Stimulated activated CD8-positive, alpha-beta memory T cell treated with anti-CD3 and anti-CD28 coated beads, Interleukin-4, amount 100 ng/mL, for 1 hour (primary cell): ENCODE measurements around the gene MEIS2.

ENCODE experiments used
- DNase-seq, 2 donors: peaks; one replicate each; pipeline ENCODE4 v3.0.0-alpha.2; 2020; ENCODE audit warnings: low read depth in 2 of 2, low spot score in 1 of 2

MEIS2 gene

DNA sequence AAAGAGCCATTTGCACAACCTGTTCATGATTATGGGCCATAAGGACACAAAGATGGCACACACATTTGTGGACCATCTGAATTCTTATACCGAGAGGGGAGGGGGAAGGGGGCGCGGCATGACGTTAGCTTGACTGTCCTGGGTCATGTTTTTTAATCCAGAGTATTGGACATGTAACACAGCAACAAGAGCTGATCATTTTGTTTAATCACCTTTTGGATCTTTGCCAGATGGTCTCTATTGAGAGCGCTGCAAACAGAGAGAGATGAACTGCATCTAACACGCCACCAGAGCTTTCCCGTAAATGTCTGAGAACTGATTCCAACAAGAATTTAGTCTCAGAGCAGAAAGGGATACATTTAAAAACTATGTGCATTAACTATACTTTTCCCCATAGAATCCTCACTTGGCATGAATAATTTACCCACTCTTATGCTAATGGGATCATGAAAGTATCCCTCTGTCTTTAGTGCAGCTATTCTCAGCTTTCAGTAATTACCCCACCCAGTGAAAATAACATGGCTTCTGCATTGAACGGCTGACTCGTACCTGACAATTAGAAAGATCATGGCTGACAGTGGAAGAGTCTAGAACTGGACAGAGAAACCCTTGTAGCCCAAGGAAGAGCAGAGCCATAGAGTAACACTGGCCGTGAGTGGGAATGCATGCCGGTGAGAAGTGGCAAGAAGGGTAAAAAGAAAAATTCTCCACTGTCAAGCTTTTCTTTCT lies 22.6 kb downstream of the MEIS2 start:
- no peak for DNase-seq

DNA sequence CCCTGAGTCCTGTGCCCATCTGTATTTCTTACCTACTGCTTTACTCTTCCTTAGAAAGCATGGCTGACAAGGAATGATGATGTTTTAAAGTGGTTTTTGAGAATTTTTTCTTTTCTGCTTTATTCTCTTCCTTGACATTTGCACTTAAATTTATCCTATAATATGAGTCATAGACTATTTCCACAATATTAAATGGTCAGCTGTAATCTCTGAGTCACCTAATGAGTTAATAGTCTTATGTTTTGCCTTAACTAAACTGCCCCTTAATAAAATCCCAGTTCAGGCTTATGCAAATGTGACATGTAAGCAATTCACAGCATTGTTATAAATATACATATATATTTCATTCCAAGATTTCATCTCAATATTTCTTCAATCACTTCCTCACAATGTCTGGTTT lies 23.8 kb downstream of the MEIS2 start:
- no peak for DNase-seq

DNA sequence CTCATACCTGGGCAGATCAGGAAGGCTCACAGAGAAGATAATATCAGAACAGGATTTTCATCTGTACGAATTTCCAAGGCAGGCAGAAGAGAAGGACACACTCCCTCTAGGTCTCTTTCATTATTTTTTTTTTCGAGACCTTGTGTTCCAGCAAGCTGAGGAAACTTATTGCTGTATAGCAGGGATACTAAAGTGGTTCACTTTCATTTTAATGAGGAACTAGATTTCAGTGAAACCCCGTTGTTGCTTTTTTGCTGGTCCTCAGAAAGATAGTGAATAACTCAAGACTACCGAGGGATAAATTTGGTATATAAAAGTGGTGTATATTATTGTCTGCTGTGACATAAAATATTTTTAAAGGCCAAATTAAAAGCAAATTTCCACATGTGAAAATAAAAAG lies 24.6 kb downstream of the MEIS2 start:
- no peak for DNase-seq

DNA sequence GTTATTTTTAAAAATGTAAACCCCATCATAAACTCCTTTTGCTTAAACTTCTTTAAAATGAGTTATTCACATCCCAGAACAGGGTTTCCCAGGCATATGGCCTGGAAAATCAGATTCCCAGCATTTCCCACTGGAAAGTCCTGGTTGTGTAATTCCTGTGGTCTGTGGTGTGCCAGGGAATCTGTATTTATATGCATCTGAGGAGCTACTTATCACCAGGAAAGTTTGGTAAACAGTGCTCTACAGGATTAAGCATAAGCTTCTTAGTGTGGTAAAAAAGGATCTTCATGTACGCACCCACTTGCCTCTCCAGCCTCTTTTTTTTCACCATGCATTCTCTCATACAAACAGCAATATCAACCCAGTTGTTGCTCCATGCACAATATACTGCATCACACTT lies 28.2 kb downstream of the MEIS2 start:
- no peak for DNase-seq

DNA sequence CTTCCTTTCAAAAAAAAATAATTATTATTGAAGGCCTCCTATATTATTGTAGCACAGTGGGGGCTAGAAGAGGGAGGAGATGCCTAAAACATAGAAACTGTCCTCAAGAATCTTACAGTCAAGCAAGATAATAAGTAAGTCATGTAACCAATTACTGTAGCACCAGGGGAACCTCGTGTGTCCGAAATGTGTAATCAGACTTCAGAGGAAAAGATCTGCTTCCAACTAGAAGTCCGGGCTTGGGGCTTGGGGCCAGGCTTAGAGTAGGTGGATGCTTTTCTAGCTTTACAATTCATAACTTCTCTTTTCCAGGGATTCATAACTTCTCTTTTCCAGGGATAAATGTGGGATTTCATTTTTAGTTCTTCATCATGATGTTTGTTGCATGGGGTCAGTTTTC lies 29.2 kb downstream of the MEIS2 start:
- DNase-seq: no peak

DNA sequence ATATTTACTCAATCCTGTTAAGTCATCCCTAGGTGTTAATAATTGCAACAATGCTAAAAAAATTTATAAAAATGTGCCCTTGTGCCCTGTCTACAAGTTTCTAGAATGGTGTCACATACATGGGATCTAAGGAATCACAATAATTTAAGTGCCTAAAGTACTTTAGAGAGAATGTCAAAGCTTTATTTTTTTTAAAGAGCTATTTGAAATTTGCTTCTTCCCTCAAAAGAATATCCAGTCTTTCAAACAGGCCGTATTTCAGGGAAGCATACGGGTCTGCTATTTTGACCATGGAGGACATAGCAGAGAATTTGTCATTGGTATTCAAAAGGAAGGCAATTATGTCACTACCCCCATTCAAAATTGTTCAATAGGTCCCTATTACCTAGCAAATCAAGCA lies 29.7 kb downstream of the MEIS2 start:
- no peak for DNase-seq

DNA sequence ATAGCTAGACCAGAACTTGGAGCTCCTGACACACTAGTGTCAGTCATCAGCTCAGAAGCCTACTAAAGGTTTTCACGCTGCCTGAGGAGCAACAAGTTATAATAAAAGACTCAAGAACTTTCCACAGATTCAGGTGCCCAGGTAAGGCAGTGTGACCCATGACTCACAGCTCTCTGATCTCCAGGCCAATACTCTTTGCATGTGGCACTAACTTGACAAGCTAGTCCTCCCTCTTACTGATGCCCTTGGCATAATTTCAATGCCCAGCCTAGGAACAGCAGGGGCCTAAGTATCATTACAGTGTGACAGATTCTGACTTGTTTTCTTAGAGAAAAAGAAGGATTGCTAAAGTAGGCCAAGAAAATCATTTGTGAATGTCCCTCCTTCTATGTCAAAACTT lies 38.4 kb downstream of the MEIS2 start:
- no peak for DNase-seq

DNA sequence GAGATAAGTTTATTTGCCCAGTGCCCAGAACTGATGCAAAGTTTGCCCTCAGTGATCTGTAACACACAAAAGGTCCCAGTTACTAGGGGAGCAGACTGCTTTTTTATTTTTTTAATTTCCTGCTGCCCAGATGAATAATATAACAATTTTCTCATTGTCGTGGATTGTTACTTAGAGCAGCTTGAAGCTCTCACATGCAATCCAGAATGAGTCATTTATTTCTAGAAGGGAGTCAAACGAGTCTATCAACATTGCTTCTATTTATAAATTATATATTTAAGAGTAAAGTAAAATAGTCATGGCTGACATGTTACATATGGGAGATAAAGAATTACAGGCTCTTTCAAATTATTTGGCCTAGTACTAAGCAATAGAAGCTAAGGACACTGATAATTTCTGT lies 41.3 kb downstream of the MEIS2 start:
- DNase-seq: no peak

DNA sequence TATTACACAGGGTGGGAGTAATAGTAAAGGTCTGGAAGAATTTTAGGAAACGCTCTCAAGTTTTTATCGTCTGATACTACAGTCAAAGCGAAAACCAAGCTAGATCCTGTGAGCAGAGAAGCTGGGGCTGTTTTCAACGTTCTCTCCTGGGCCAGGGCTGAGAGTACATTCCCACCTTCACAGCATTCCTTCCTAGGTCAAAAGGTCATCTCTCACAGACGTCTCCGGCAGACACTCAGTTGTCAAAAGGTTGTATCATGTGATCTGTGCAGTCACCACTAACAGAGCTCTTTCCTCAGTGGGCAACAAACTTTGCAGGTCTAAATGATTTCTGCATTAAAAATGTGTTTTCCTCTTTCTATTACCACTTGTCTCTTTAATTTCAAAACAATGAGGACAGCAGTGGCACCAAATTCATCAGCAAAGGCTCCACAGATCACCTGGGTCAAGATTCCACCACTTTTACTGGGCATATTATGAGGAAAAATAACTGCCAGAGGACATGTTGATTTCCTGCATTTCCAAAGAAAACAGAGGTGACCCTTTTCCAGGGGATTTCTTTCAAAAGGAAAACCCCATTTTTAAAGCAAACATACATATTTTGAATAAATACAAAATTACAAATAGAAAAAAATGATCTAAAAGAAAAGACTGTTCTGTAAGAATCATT lies 41.9 kb downstream of the MEIS2 start:
- DNase-seq: no peak

DNA sequence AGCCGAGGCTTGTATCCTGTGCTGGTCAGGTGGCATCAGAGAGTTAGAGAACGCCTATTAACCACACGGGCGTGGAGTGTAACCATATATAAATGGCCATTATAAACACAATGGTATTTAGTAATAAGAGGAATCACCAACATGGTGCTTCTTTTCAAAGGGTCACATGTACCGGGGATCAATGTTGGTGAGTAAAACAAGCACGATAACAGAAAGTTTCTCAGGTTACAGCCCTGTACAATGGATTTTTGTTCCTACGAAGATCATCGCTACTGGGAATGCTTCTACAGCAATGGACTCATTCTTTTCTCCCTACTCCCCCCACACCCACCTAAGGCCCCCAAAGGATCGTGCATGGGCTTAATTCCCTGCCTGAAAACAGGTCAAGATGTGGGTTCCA lies 42.5 kb downstream of the MEIS2 start:
- no peak for DNase-seq

DNA sequence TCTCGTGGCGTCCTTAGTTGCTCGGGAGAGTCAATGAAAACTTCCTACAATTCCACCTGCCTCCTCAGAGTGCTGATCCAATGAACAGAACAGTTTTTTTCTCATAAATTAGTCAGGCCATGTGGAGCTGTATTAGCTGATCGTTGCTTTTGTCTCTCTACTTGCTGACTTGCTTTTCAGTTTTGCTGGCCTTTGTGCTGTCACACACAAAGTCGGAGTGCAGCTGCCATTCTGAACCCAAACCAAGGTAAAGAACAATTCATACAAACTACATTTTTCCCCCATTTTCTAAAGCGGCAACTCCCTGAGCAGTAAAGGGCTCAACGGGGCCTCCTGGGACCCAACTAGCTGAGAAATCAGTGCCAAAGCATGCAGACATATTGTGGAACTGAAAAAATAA lies 43.1 kb downstream of the MEIS2 start:
- no peak for DNase-seq

DNA sequence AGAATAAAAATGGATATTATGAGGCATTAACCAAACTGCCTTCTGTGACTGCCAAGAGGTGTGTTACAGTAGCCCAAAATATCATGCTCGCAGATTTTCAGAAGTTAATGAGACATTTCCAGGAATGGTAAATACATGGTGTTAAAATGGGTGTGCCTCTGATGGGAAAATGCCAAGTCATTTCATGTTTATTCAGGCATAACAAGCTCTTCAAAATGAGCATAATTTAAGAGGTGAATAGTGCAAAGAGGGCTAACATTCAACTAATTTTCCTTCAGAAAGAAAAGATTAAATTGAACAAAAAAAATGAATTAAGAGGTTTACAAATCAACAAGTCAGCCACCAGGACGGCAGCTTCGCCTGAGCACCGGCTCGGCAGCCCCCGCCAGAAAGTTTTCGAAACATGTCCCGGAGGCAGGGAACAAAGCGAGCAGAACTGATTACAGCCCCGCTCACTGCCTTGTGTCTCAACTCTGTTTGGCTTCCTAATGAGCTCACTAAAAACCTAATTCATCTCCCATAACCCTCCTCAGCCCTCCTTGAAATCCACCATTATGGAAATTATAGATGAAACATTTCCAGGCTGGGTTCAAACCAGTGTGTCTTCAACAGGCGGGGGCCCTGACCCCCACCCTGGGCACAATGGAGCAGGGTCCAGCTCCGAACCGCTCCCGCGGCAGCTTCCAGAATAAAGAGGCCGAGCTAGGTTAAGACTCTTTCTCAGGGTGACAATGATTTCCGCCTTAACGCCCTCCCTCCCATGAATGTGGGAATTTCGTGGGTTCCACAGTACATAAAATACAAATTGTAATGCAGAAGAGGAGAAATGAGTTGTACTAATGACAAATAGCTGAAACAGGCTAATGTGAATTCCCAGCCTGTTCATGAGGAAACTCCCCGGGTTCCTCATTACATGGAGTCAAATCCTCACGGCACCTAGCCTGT lies 43.9 kb downstream of the MEIS2 start:
- no peak for DNase-seq

DNA sequence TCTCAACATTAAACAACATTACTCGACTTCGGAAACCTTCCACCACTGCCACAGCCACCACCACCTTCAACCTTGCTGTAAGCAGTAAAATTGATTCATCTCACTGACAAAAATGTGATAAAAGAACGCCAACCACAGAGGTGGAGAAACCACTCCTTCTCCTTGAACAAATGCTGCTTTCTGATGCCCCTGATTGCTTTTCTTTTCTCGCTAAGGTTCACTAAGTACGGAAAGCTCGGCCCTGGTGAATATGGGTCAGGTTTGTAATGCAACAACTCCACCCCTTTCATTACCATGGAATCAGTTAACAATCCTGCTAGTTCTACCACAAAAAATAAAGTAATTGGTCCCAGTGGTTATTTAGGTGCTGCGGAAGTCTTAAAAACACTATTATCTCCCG lies 44.9 kb downstream of the MEIS2 start:
- no peak for DNase-seq

DNA sequence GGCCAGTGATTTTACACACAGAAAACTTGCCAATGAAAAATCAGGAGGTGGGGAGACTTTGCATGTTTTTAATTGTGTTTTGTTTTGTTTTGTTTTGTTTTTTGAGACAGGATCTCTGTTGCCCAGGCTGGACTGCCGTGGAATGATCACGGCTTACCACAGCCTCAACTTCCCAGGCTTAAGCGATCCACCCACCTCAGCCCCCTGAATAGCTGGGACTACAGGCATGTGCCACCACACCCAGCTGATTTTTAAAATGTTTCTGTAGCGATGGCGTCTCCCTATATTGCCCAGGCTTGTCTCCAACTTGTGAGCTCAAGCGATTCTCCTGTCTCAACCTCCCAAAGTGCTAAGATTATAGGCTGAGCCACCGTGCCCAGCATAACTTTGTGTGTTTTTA lies 46.0 kb downstream of the MEIS2 start:
- DNase-seq: no peak

DNA sequence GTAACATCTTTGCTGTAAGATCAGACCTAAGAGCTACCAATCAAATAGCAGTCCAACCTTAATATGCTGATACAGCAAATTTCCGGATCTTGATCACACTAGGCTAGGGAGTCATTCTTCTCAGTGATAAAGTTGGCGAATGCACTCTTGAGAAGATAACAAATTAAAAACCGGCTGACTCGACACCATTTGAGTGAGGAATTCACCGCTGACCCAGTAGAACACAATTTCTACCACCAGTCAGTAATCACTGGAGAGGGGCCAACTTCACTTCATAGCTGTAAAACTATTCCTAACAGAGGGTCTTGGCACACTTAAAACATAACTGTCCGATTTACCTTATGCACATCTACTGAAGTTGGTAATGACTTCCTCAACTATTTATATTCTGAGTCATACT lies 47.2 kb downstream of the MEIS2 start:
- DNase-seq: no peak

DNA sequence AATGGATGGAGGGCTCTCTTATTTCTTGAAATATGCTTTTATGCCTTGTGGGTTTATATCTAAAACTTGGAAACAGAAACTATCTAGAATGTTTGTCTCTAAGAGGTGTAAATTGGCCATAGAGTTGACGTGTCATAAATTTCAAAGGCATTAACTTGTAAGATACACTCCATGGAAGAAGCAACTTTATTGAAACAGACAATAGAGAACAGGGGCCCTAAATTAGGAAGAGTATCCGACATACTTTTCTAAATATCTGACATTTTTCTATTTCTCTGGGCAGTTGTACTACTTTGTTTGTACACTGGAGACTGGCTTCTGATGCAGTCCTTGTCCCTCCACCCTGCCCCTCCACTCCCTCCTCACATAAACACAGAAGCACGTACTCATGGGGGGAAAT lies 50.0 kb downstream of the MEIS2 start:
- DNase-seq: no peak

DNA sequence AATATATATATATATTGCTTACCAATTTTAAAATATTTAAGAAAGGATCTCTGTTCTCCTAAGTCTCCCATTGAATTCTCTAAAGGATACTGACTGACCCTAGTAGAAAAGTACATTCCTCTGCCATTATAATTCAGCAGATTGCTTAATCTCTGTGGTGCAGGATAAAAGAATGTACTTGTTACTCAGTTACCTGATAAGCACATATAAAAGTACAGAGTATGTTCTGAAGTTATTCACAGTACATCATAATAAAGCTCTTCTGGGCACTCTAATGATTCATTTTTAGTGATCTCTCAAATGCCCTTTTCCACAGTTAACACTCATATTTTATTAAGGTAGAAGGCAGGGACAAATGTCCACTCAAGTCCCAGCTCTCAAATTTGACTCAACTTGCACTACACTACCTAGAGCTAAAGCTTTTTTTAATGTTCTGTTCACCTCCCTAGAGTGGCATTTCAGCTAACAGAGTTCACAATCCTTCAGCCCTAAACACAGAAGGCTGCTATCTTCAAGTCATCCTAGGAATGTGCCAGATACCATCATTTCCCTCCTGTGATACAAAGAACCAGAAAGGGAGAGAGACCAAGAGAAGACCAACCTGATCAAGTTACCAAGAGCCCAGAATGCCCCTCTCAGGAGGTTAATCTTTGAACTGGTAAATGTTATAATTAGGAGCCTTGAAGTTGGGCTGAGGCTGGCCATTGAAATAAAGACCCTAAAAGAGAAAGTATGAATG lies 53.3 kb downstream of the MEIS2 start:
- DNase-seq: no peak

DNA sequence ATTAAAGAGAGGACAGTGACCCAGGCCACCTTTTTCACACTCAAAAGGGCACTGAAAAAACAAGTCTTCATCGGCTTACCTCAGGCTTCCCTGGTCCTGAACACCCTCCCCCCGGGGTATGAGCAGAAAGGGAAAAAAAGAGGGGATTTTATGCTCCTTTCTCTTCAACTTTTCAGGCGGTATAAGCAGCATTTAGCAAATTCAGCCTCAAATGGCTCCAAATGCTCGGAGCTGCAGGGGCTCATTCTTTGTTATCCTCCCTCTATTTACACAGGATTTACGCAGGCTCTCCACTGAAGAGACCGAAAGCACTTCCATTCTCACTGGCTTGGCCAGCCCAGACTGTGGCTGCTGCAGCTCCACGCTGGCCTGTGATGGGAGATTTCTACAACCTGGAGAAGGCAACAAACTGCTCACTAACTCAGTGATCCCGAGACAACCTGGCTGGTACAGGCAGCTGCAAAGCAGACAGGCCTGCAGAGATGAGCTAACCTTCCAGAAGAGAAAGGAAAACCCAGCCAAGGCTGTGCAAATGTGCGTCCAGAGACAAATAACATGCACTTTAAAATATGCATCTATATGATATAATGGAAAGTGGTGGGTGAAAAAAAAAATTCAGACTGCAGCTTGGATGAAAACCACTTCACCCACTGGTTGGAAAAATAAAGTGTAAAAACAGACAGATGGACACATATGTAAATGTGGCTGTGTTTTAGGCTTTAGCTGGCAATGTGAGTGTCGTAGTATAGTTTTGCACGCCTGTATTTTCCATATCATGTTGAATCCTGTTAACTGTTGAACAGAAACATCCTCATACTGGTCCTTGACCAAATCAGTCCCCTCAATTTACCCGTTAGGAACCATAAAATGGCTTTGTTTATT lies 54.2 kb downstream of the MEIS2 start:
- no peak for DNase-seq

DNA sequence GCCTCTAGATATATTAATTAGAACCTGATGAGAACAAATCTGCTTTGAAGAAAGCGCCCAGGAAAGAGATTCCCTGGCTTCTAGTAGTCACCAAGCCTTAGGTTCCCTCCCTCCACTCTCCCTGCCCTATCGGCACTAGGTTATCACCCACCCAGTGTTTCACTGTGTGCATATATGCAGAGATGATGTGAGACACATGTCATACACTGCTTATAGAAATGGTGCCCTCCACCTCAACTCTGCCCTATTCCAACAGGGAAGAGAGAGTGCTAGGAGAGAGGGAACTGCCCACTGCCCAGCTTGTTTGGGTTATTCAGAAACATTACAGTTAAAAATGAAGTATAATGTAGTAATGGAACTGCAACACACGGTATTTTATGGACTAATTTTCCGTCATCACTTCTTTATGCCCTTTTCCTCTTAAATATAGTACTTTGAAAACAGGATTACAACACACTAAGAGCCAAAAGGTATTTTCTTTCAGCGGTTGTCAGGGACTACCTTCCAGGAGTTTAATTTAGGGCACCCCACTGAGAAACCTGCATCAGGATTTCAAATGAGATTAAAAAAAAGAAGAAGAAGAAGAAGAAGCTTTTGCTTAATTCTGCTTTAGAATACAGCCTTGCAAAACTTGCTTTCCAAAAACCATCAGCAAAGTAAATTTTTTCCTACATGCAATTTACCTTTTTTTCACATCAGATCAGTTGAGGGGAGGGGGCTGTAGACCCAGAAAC lies 55.3 kb downstream of the MEIS2 start:
- DNase-seq: no peak

DNA sequence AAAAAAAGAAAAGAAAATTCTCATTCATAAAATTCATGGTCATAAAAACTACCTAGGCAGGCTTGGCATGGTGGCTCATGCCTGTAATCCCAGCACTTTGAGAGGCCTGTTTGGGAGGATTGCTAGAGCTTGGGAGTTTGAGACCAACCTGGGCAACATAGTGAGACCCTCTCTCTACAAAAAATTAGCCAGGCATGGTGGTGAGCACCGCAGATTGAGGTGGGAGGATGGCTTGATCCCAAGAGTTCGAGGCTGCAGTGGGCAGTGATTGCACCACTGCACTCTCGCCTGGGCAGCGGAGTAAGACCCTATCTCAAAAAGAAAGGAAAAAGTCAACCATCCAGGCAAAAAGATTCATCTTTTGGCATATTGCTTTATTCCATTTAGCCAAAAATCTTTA lies 58.5 kb downstream of the MEIS2 start:
- no peak for DNase-seq
